Measurements from ENCODE around the gene MAP3K4. TPM values are rescaled to one million over a fixed set of nuclear protein-coding genes. Genes with fewer than 3 reads are reported as not detected.

MAP3K4 gene
- total and polyA plus RNA-seq, 2 of the 8 experiments (the other 6 are each of a cell fraction or from before 2014, with no cell fraction given): 16.6 to 51.6 TPM

- no peak for TF ChIP-seq CBX5 (IDR thresholded peaks at IDR 0.05; ENCODE audit: low read depth, low read length)
- peak; percentile 77 for TF ChIP-seq TAF7 (optimal IDR thresholded peaks at IDR 0.05; ENCODE audit: borderline replicate concordance, low read depth, low read length)
- TF ChIP-seq KDM5A (IDR thresholded peaks at IDR 0.05; ENCODE audit: low read length): peak; percentile 60
- TF ChIP-seq NANOG (IDR thresholded peaks at IDR 0.05; ENCODE audit: insufficient read depth, low read depth, low read length, poor library complexity, severe bottlenecking): no peak
- no peak for TF ChIP-seq CTBP2 (IDR thresholded peaks at IDR 0.05; ENCODE audit: borderline replicate concordance, insufficient read depth, insufficient read length, low read length)
- peak; percentile 59; the same call in 1 of the 2 replicates for TF ChIP-seq POLR2AphosphoS5 (IDR thresholded peaks at IDR 0.05; ENCODE audit: low read depth, low read length)
- peak; percentile 86 for TF ChIP-seq TAF1 (IDR thresholded peaks at IDR 0.05; ENCODE audit: low read depth, low read length)
- peak; percentile 60 for TF ChIP-seq TBP (IDR thresholded peaks at IDR 0.05; ENCODE audit: low read depth, low read length)
- TF ChIP-seq TEAD4 (IDR thresholded peaks at IDR 0.05; ENCODE audit: low read depth, low read length): peak; percentile 75; the same call in 1 of the 2 replicates
- TF ChIP-seq POLR2A (IDR thresholded peaks at IDR 0.05; ENCODE audit: control extremely low read depth in 1 of 2, low read depth in 2 of 2, low read length in 2 of 2): peak; percentile 36 to 56
- TF ChIP-seq RBBP5 (IDR thresholded peaks at IDR 0.05; ENCODE audit: borderline replicate concordance, low read depth, low read length): peak; percentile 95
- no peak for TF ChIP-seq BCL11A (IDR thresholded peaks at IDR 0.05; ENCODE audit: low read depth in 2 of 2, low read length in 2 of 2)
- TF ChIP-seq ATF3 (IDR thresholded peaks at IDR 0.05; ENCODE audit: insufficient read depth, low read depth, low read length): no peak
- TF ChIP-seq KDM4A (IDR thresholded peaks at IDR 0.05; ENCODE audit: low read depth, low read length, severe bottlenecking): peak; percentile 57
- peak in 1 of 2 experiments; percentile 77; a peak in 2 of 3 replicates for TF ChIP-seq EP300 (IDR thresholded peaks at IDR 0.05; ENCODE audit: borderline replicate concordance in 1 of 2, low read depth in 2 of 2, low read length in 2 of 2)
These were observed at the start of gene MAP3K4 (continued) for GRCh38 chr6:160991406-160992060.
